ENCODE results near the gene KISS1R.

KISS1R gene

GRCh38 chr19:900302-901111 lies 16.6 kb upstream of the KISS1R start:
- peaks cover 2% of the 10 kb centered on the region for H3K79me1 ChIP-seq (ENCODE audit: low read length)
- peaks cover 2% of the 10 kb centered on the region for H3K79me2 ChIP-seq (ENCODE audit: control insufficient read depth, insufficient read depth, low read length)
- no peak overlapping the region for H3K9ac ChIP-seq (ENCODE audit: low read length)
- H2BK15ac ChIP-seq (replicated peaks; ENCODE audit: low read depth) = no peak overlapping the region
- no peak overlapping the region for H2AK5ac ChIP-seq (ENCODE audit: low read length)
- H3K23ac ChIP-seq (ENCODE audit: low read length) = no peak overlapping the region
- no peak overlapping the region for H3K18ac ChIP-seq (ENCODE audit: low read length)
- no peak overlapping the region for H3K4me3 ChIP-seq (ENCODE audit: low read length)
- H4K5ac ChIP-seq (ENCODE audit: low read length) = no peak overlapping the region
- H3K27ac ChIP-seq (ENCODE audit: low read depth, low read length) = no peak overlapping the region
- H2BK120ac ChIP-seq (ENCODE audit: low read depth, low read length) = no peak overlapping the region
- no peak overlapping the region for H4K8ac ChIP-seq (ENCODE audit: low read depth, low read length)
- no peaks in the 10 kb centered on the region for H3K36me3 ChIP-seq (ENCODE audit: control insufficient read depth, insufficient read depth, low read length)
- no peaks in the 10 kb centered on the region for H3K4me1 ChIP-seq (ENCODE audit: control insufficient read depth, low read depth, low read length)
- DNase-seq = peak; percentile 59
- no peak overlapping the region for H3K56ac ChIP-seq (ENCODE audit: low read length)
- H2BK5ac ChIP-seq (ENCODE audit: low read length) = no peak overlapping the region
- whole genome bisulfite sequencing (ENCODE audit: extremely low coverage, insufficient coverage, low lambda C conversion rate) = no CpG with 5 or more reads among the region's 30 CpGs
- H3K27me3 ChIP-seq (ENCODE audit: insufficient read depth, low read length, poor library complexity) = no peaks in the 10 kb centered on the region
- H3K4ac ChIP-seq (ENCODE audit: low read depth, low read length) = no peak overlapping the region
- no peak overlapping the region for H3K4me2 ChIP-seq (ENCODE audit: low read length)

- H3K4me2 ChIP-seq (ENCODE audit: low read length) = no peak overlapping the region
These were observed 15.7 kb upstream of the KISS1R start for GRCh38 chr19:901216-902092.

GRCh38 chr19:902093-902370 lies 15.1 kb upstream of the KISS1R start:
- H3K27me3 ChIP-seq (ENCODE audit: insufficient read depth, low read length, poor library complexity) = no peaks in the 10 kb centered on the region
- H3K4me3 ChIP-seq (ENCODE audit: low read length) = no peak overlapping the region
- DNase-seq = no peak
- no peak overlapping the region for H4K8ac ChIP-seq (ENCODE audit: low read depth, low read length)
- no peak overlapping the region for H3K27ac ChIP-seq (ENCODE audit: low read depth, low read length)
- H3K4me2 ChIP-seq (ENCODE audit: low read length) = no peak overlapping the region
- H3K23ac ChIP-seq (ENCODE audit: low read length) = no peak overlapping the region
- no peak overlapping the region for H2BK120ac ChIP-seq (ENCODE audit: low read depth, low read length)
- H3K4me1 ChIP-seq (ENCODE audit: control insufficient read depth, low read depth, low read length) = no peaks in the 10 kb centered on the region
- H3K36me3 ChIP-seq (ENCODE audit: control insufficient read depth, insufficient read depth, low read length) = no peaks in the 10 kb centered on the region
- H3K79me2 ChIP-seq (ENCODE audit: control insufficient read depth, insufficient read depth, low read length) = peaks cover 2% of the 10 kb centered on the region
- no peak overlapping the region for H3K9ac ChIP-seq (ENCODE audit: low read length)
- no peak overlapping the region for H3K4ac ChIP-seq (ENCODE audit: low read depth, low read length)
- H3K18ac ChIP-seq (ENCODE audit: low read length) = no peak overlapping the region
- H2AK5ac ChIP-seq (ENCODE audit: low read length) = no peak overlapping the region
- peaks cover 2% of the 10 kb centered on the region for H3K79me1 ChIP-seq (ENCODE audit: low read length)
- WGBS (ENCODE audit: extremely low coverage, insufficient coverage, low lambda C conversion rate) = no CpG with 5 or more reads among the region's 7 CpGs
- no peak overlapping the region for H3K56ac ChIP-seq (ENCODE audit: low read length)
- no peak overlapping the region for H2BK15ac ChIP-seq (replicated peaks; ENCODE audit: low read depth)
- H2BK5ac ChIP-seq (ENCODE audit: low read length) = no peak overlapping the region
- no peak overlapping the region for H4K5ac ChIP-seq (ENCODE audit: low read length)

More at GRCh38 chr19:901216-902092, 15.7 kb upstream of the KISS1R start:
- H2BK120ac ChIP-seq (ENCODE audit: low read depth, low read length) = no peak overlapping the region
- H3K27ac ChIP-seq (ENCODE audit: low read depth, low read length) = no peak overlapping the region
- no peak overlapping the region for H3K56ac ChIP-seq (ENCODE audit: low read length)
- no peak overlapping the region for H3K9ac ChIP-seq (ENCODE audit: low read length)
- no peak overlapping the region for H4K5ac ChIP-seq (ENCODE audit: low read length)
- no peaks in the 10 kb centered on the region for H3K27me3 ChIP-seq (ENCODE audit: insufficient read depth, low read length, poor library complexity)
- H4K8ac ChIP-seq (ENCODE audit: low read depth, low read length) = no peak overlapping the region
- H2BK15ac ChIP-seq (replicated peaks; ENCODE audit: low read depth) = no peak overlapping the region
- H2BK5ac ChIP-seq (ENCODE audit: low read length) = no peak overlapping the region
- H3K18ac ChIP-seq (ENCODE audit: low read length) = no peak overlapping the region
- peaks cover 2% of the 10 kb centered on the region for H3K79me1 ChIP-seq (ENCODE audit: low read length)
- H3K4ac ChIP-seq (ENCODE audit: low read depth, low read length) = no peak overlapping the region
- H3K23ac ChIP-seq (ENCODE audit: low read length) = no peak overlapping the region
- WGBS (ENCODE audit: extremely low coverage, insufficient coverage, low lambda C conversion rate) = no CpG with 5 or more reads among the region's 27 CpGs
- H3K4me3 ChIP-seq (ENCODE audit: low read length) = no peak overlapping the region
- H2AK5ac ChIP-seq (ENCODE audit: low read length) = no peak overlapping the region
- peaks cover 2% of the 10 kb centered on the region for H3K79me2 ChIP-seq (ENCODE audit: control insufficient read depth, insufficient read depth, low read length)
- H3K36me3 ChIP-seq (ENCODE audit: control insufficient read depth, insufficient read depth, low read length) = no peaks in the 10 kb centered on the region
- no peak for DNase-seq
- H3K4me1 ChIP-seq (ENCODE audit: control insufficient read depth, low read depth, low read length) = no peaks in the 10 kb centered on the region

- Histone ChIP-seq H3K56ac (ENCODE audit: low read length) (no peak overlapping the region), H4K5ac (ENCODE audit: low read length) (no peak overlapping the region), H3K18ac (ENCODE audit: low read length) (no peak overlapping the region), H3K4me2 (ENCODE audit: low read length) (no peak overlapping the region), H3K79me1 (ENCODE audit: low read length) (peaks cover 4% of the 10 kb centered on the region), H3K9ac (ENCODE audit: low read length) (no peak overlapping the region), H2BK15ac (replicated peaks; ENCODE audit: low read depth) (no peak overlapping the region), H3K79me2 (ENCODE audit: control insufficient read depth, insufficient read depth, low read length) (peaks cover 4% of the 10 kb centered on the region), H3K27me3 (ENCODE audit: insufficient read depth, low read length, poor library complexity) (no peaks in the 10 kb centered on the region), H3K4me3 (ENCODE audit: low read length) (no peak overlapping the region), H3K4me1 (ENCODE audit: control insufficient read depth, low read depth, low read length) (no peaks in the 10 kb centered on the region), H4K8ac (ENCODE audit: low read depth, low read length) (no peak overlapping the region), H3K27ac (ENCODE audit: low read depth, low read length) (no peak overlapping the region), H2BK5ac (ENCODE audit: low read length) (no peak overlapping the region), H3K36me3 (ENCODE audit: control insufficient read depth, insufficient read depth, low read length) (no peaks in the 10 kb centered on the region), H3K23ac (ENCODE audit: low read length) (no peak overlapping the region), H2BK120ac (ENCODE audit: low read depth, low read length) (no peak overlapping the region), H2AK5ac (ENCODE audit: low read length) (no peak overlapping the region), H3K4ac (ENCODE audit: low read depth, low read length) (no peak overlapping the region)
- no peak for DNase-seq
- WGBS (ENCODE audit: extremely low coverage, insufficient coverage, low lambda C conversion rate) = no CpG with 5 or more reads among the region's 14 CpGs
These were observed 14.5 kb upstream of the KISS1R start for GRCh38 chr19:902446-903226.

GRCh38 chr19:903266-903797 lies 13.8 kb upstream of the KISS1R start:
- Histone ChIP-seq H3K9ac (ENCODE audit: low read length) (no peak overlapping the region), H3K18ac (ENCODE audit: low read length) (no peak overlapping the region), H4K5ac (ENCODE audit: low read length) (no peak overlapping the region), H2BK5ac (ENCODE audit: low read length) (no peak overlapping the region), H3K79me1 (ENCODE audit: low read length) (peaks cover 4% of the 10 kb centered on the region), H3K4me1 (ENCODE audit: control insufficient read depth, low read depth, low read length) (no peaks in the 10 kb centered on the region), H3K27ac (ENCODE audit: low read depth, low read length) (no peak overlapping the region), H3K4me2 (ENCODE audit: low read length) (no peak overlapping the region), H3K27me3 (ENCODE audit: insufficient read depth, low read length, poor library complexity) (no peaks in the 10 kb centered on the region), H2AK5ac (ENCODE audit: low read length) (no peak overlapping the region), H3K4ac (ENCODE audit: low read depth, low read length) (no peak overlapping the region), H3K36me3 (ENCODE audit: control insufficient read depth, insufficient read depth, low read length) (no peaks in the 10 kb centered on the region), H2BK120ac (ENCODE audit: low read depth, low read length) (no peak overlapping the region), H3K56ac (ENCODE audit: low read length) (no peak overlapping the region), H3K79me2 (ENCODE audit: control insufficient read depth, insufficient read depth, low read length) (peaks cover 4% of the 10 kb centered on the region), H3K23ac (ENCODE audit: low read length) (no peak overlapping the region), H2BK15ac (replicated peaks; ENCODE audit: low read depth) (no peak overlapping the region), H3K4me3 (ENCODE audit: low read length) (no peak overlapping the region), H4K8ac (ENCODE audit: low read depth, low read length) (no peak overlapping the region)
- WGBS (ENCODE audit: extremely low coverage, insufficient coverage, low lambda C conversion rate) = no CpG with 5 or more reads among the region's 32 CpGs
- no peak for DNase-seq

Measured in mesendoderm (in vitro differentiated cells).